SK-N-SH treated with all-trans-retinoic acid at 6 μM for 48 hours (cell line): Measurements from ENCODE around the gene DNHD1.

Experiments
- CSDC2 ChIP-seq: fragments of 250-450 bp; sonication (Bioruptor Pico); IDR thresholded peaks from 2 replicates; pipeline ENCODE4 v1.5.0; 2020; ENCODE audit warnings: mild to moderate bottlenecking, moderate library complexity
- PPARA ChIP-seq: fragments of 250-450 bp; sonication (Bioruptor Pico); IDR thresholded peaks from 2 replicates; pipeline ENCODE4 v1.5.0; 2020; ENCODE audit warnings: mild to moderate bottlenecking, borderline replicate concordance
- RARB ChIP-seq: fragments of 250-450 bp; sonication (Bioruptor Pico); IDR thresholded peaks from 2 replicates; pipeline ENCODE4 v1.8.0; 2021; ENCODE audit warnings: mild to moderate bottlenecking, moderate library complexity
- TOX ChIP-seq: fragments of 250-450 bp; sonication (Bioruptor Pico); IDR thresholded peaks from 2 replicates; pipeline ENCODE4 v1.8.0; 2021; ENCODE audit warnings: mild to moderate bottlenecking, moderate library complexity, borderline replicate concordance
- ZFP3 ChIP-seq: fragments of 250-450 bp; sonication (Bioruptor Pico); IDR thresholded peaks from 2 replicates; pipeline ENCODE4 v1.5.0; 2020; ENCODE audit warnings: mild to moderate bottlenecking, moderate library complexity
- ZFP30 ChIP-seq: fragments of 450-650 bp; formaldehyde crosslinking; IDR thresholded peaks from 2 replicates; pipeline ENCODE4 v1.5.0; 2022; ENCODE audit warnings: mild to moderate bottlenecking, moderate library complexity
- ZNF565 ChIP-seq: fragments of 450-650 bp; formaldehyde crosslinking; conservative IDR thresholded peaks from 2 replicates; pipeline ENCODE4 v1.5.0; 2020; ENCODE audit warnings: low read depth, mild to moderate bottlenecking, moderate library complexity
- TF ChIP-seq, protein P1 (sequence below): fragments of 250-450 bp; sonication (Bioruptor Pico); IDR thresholded peaks from 2 replicates; pipeline ENCODE4 v1.8.0; 2020; ENCODE audit warnings: mild to moderate bottlenecking, moderate library complexity, borderline replicate concordance

DNA sequence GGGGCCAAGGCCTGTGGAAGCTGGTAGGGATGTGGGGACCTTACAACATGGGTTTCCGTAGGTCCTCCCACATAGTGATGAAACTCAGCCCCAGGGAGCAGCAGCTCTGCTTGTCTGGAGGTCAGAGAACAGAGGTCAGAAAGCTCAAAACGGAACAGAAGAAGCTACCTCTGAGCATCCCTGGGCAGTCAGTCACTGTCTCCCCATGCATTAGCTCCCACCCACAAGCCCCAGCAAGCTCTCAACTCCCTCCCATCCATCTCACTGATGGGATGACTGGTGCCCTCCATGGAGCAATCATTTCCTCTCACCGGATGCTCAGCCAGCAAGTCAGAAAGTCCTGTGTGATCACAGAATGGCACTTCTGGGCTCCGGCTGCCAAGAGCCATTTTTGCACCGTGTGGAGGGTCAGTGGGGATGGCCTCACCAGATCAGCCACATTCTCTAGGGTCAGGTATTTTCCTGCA lies 120.3 kb downstream of the DNHD1 start:
- TF ChIP-seq PPARA (CRISPR knock-in tag), result no peak
- TF ChIP-seq, protein P1, sequence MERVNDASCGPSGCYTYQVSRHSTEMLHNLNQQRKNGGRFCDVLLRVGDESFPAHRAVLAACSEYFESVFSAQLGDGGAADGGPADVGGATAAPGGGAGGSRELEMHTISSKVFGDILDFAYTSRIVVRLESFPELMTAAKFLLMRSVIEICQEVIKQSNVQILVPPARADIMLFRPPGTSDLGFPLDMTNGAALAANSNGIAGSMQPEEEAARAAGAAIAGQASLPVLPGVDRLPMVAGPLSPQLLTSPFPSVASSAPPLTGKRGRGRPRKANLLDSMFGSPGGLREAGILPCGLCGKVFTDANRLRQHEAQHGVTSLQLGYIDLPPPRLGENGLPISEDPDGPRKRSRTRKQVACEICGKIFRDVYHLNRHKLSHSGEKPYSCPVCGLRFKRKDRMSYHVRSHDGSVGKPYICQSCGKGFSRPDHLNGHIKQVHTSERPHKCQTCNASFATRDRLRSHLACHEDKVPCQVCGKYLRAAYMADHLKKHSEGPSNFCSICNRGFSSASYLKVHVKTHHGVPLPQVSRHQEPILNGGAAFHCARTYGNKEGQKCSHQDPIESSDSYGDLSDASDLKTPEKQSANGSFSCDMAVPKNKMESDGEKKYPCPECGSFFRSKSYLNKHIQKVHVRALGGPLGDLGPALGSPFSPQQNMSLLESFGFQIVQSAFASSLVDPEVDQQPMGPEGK, result no peak
- no peak for TF ChIP-seq CSDC2 (CRISPR knock-in tag)
- no peak for TF ChIP-seq RARB (CRISPR knock-in tag)
- TF ChIP-seq ZFP30 (CRISPR knock-in tag), result no peak
- TF ChIP-seq ZFP3 (CRISPR knock-in tag), result no peak
- no peak for TF ChIP-seq ZNF565 (CRISPR knock-in tag)
- no peak for TF ChIP-seq TOX
